ENCODE data around the gene COL2A1.

GRCh38 chr12:48034835-48035805 lies 30.8 kb upstream of the COL2A1 start:
- TF ChIP-seq POLR2AphosphoS5 (IDR thresholded peaks at IDR 0.05; ENCODE audit: borderline replicate concordance, low read depth, low read length) (no peak), EZH2 (IDR thresholded peaks at IDR 0.05) (no peak)

Measured in SK-N-MC (cell line).